Stimulated activated CD4-positive, alpha-beta T cell treated with anti-CD3 and anti-CD28 coated beads, TNF-alpha, amount 100 ng/mL, for 24 hours (primary cell): ENCODE results near the gene AFAP1.

Source experiments
- DNase-seq, 3 experiments: peaks; one replicate each; pipeline ENCODE4 v3.0.0-alpha.2; 2020; ENCODE audit warnings: low read depth in 3 of 3

Gene AFAP1

DNA sequence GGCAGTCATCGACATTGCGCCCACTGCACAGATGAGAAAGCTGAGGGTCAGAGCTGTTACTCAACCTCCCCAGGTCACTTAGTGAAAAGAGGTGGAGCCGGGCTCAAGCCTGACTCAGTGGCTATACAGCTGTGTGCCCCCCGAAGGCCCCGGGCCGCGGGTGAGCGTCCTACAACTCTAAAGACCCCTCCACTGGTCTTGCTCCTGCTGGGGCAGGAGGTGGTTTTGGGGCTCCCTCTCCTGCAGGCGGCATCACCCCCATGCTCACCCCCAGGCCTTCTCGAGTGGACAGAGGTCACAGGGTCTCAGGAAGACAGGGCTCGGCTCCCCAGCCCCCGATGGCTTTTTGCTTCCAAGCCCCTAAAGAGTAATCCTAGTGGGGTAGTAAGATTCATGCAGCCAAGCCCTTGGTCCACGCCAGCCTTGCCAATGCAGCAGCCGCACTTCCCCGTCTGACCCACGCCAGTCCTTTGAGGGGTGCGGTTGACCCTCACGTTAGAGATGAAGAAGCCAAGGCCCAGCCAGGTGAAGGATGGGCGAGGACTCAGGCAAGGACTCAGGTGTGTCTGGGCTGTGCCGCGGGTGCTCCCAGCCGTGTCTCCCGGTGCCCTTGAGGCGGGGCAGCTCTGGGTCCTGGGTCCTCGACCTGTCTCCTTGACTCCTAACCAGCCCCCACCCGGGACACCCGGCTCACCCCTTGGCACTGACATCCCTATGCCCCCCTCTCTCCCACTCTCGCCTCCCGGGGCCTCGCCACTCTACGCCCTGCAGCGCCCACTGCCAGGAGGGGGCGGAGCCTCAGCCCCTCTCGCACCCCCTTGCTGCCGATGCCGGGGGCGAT, 200.4 kb downstream of the AFAP1 start:
- DNase-seq = no peak

DNA sequence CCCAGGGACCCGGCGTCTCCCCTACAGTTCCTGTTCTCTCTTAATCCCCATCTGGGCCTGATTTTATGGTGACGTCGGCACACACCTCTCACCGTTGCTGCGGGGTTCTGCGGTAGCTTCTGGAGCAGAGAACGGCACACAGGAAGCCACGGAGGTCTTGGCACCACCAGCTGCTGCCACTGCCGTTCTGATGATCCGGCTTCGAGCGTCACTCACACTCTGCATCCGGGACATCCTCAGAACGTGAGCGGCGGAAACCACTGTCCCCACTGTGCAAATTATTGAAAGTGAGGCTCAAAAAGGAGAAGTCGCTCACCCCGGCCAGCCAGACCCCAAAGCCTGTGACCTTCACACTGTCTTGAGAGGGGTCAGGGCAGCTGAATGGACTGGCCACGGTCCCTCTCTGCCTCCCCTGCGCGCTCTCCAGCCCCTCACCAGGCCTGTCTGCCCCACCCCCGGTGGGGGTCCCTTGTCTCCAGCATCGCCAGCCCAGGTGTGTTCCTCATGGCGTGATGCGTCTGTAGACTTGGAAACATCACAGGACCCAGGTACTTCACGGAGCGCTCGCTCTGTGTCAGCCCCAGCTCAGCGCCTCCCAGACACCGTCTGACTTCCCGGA, 201.1 kb downstream of the AFAP1 start:
- DNase-seq = no peak

DNA sequence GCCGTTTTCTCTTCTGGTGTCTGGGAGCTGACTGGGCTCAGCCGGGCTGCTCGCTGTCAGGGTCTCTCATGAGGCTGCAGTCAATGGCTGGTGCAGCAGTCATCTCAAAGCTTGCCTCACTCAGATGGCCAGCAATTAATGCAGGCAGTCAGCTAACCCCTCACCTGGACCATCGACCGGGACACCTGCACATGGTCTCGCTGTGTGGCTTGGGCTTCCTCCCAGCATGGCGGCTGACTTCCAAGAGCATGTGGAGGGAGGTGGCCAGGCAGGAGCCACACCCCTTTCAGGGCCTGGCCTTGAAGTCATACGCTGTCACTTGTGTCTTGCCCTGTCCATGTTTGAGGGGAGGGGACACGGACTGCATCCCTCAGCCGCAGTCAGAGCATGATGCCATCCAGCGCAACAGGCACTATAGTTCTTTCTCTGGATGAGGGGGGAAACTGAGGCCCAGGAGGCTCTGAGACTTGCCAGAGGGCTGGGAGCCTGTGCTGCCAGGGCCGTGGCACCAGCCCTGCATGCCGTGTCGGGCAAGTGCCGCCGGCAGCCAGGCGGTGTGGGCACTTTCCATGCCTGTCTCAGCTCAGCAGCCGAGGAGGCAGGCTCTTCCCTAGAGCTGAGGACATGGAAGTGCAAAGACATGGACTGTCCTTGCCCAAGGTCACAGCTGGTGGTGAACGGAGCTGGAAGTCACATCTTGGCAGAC, 201.8 kb downstream of the AFAP1 start:
- no peak for DNase-seq

DNA sequence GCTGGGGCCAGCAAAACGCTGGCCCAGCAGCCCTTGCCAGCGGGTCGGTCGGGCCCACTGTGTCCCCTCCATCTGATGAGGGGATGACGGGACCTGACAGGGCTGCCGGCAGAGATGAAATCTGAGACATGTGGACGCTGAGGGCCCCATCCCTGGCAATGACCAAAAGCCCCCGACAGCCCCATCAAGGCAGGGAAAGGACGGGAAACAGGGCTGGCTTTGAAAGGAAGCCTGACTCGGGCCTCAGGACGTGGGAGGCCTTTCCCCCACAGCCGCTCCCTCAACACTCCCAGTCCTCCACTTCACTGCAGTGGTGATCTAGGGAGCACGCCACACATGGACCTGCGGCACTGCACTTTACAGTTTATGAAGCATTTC, 202.4 kb downstream of the AFAP1 start:
- no peak for DNase-seq

DNA sequence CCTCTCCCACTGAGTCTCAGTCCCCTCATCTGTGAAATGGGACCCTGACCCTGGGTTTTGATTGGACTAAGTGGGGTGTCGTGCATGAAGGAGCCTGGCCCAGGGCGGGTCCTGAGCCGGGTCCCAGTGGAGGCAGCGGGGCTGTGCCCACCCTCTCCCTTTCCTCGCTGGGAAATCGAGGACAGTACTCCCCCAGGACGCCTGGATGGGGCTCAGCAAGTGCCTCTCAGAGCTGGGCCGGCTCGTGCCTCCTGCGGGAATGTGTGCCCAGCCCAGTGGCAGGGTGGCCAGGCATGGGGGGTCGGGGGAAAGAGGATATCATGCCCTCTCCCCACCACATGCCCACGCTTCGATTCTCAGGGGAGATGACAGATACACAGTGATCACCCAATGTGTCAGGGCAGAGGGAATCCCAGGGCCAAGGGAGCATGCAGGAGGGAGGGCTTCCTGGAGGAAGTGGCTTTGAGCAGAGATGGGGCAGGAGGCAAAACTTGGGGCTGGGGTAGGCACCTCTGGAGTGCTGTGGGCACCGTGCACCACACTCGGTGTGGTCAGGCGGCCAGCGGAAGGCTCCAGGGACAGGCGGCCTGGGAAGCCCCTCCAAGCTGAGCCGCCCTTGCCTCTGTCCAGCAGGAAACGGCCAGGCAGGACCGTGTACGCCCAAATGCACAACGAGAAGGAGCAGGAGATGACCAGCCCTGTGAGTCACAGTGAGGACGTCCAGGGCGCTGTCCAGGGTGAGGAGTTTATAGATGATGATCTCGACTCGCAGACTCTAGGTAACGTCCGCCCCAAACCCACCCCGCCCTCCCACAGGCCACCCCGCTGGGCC, 203.0 kb downstream of the AFAP1 start:
- no peak for DNase-seq

DNA sequence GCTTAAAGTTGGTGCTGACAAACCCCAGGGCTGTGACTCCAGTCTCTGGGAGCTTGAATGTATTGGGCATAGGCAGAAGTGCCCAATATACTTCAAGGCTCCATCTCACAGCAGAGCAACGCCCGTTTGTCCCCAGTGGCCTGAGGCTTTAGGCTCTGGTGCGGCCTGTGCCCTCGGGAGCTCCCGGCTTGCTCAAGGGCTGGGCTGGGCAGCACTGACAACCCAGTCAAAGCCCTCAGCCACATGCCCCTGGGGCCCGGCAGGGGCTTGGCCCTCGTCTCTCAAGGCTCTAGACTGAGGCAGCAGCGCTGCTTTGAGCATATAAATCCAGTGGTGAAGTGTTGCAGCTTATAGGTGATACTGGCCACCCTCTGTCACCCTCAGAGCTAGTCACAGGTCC, 203.7 kb downstream of the AFAP1 start:
- no peak for DNase-seq

DNA sequence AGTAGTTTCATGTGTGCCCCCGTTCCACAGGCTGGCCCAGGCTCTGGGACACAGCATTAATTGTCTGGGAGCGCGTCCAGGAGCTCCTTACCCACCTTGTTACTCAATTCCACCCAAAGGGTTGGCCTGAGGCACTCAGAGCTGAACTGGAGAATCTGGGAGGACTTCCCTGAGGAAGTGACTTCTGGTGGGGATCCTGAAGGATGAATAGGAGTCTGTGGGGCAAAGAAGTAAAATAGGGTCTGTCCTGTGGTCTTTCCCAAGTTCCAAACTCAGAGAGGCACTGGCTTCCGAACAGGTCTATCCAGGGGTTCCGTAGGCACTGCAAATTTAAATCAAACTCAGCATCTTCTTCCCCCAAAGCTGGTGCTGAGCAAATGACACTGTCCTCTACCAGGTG, 204.3 kb downstream of the AFAP1 start:
- DNase-seq = no peak

DNA sequence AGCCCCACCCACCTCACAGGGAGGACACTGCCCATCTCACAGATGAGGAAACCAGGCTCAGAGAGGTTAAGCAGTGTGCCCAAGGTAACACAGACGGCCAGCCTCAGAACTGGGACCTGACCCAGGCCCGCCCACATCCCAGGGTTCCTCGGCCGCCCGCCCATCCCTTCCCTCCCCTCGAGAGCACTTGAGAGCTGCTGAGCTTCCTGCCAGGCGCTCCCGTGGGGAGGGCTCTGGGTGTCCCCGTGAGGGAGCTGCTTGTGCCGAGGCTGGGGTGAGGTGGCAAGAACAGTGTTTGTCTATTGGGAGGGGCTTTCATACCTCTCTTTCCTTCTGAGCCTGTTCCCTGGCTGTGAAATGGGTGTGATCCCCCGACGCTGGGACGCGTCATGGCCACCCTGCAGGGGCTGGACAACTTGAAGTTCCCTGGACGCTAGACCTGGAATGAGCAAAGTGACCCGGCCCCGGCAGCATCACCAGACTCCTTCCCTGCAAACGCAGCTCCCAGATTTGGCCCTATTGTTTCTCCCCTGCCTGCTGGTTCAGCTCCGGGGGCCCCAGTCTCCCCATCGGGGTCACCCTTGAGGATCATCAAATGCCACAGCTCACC, 204.9 kb downstream of the AFAP1 start:
- DNase-seq = no peak

DNA sequence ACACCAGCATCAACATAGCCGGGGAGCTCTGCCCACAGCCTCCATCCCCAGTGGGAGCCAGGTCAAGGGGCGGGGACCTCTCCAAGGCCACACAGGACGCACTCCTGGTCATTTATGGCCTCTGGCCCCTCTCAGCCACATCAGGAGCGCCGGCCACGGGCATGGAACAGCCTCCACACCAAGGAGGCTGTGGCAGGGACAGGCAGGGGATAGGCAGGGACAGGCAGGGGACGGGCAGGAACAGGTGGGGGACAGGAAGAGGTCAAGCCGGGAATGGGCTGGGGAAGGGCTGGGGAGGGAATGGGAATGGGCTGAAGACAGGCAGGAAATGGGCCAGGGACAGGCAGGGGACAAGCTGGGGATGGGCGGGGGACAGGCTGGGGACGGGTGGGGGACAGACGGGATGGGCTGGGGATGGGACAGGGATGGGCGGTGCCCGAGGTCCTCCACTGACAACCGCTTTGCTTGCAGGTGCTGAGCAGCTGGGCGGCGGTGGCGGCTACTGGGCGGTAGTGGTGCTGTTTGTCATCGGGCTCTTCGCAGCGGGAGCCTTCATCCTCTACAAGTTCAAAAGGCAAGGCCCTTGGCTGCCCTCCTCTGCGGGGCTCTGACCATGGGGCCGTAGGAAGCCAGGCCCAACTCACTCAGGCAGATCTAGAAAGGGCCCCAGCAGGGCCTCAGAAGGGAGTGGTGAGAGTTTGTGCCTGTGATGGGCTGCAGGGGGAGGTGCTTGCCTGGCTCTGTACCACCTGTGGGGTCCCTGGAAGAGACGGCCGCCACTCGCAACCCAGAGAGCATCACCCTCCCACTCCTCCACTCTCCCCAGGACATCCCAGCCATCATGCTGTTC, 205.6 kb downstream of the AFAP1 start:
- no peak for DNase-seq

DNA sequence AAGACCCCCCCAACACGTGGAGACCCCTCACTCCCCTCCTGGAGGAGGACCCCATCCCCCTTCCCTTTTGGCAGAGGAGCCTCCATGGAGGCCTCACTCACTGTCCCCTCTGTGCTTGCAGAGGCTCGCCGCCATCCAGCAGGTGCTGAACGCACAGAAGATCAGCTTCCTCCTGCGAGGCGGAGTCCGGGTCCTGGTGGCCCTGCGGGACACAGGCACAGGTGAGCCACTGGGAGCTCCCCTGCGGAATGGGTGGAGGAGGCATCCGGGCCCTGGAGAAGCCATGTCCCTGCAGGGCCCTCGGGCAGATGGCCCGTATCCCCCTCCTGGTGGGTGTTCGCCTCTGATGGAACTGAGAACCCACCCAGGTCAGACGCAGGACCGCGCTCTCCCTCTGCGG, 206.5 kb downstream of the AFAP1 start:
- DNase-seq = no peak

DNA sequence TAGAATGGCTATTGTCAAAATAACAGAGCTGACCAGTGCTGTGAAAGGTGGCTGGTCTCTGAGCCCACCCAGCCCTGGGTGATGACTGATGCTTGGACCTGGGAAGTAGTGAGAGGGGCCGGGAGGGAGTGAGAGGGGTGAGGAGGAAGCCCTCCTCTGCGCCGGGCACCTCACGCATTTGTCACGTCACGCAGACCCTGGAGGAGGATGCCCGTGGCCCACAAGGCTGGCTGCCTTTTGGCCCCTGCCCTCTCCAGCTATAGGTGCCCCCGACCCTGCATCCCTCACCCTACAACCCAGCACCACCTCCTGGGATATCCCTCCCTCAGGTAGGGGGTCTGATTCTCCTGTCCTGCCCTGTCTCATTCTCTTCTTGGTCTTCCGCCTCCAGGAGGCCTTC, 207.4 kb downstream of the AFAP1 start:
- DNase-seq = no peak

DNA sequence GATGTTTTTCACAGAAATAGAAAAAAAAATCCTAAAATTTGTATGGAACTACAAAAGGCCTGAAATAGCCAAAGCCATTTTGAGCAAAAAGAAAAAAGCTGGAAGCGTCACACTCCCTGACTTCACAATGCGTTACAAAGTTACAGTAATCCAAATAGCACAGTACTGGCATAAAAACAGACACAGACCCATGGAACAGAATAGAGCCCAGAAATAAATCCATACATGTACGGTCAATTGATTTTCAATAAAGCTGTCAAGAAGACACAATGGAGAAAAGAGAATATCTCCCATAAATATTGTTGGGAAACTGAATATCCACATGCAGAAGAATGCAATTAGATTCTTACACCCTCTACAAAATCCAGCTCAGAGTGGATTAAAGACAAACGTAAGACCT, 208.2 kb downstream of the AFAP1 start:
- no peak for DNase-seq

DNA sequence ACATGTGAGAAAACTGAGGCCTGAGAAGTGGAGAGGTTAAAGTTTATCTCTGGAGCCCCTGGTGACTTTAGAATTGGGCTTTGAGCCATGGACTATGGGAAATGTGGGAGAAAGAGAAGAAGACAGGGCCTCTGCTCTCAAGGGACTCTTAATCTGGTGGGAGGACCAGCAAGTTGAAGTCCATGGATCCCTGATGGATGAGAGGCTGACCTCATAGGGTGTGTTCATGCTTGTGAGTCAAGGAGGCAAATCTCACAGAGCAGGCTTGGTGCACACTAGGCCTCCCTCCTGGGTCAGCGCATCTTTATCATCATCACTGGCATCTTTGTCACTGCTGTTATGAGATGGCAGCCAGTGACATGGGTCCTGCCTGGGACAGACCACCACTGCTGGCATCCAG, 211.9 kb downstream of the AFAP1 start:
- no peak for DNase-seq

DNA sequence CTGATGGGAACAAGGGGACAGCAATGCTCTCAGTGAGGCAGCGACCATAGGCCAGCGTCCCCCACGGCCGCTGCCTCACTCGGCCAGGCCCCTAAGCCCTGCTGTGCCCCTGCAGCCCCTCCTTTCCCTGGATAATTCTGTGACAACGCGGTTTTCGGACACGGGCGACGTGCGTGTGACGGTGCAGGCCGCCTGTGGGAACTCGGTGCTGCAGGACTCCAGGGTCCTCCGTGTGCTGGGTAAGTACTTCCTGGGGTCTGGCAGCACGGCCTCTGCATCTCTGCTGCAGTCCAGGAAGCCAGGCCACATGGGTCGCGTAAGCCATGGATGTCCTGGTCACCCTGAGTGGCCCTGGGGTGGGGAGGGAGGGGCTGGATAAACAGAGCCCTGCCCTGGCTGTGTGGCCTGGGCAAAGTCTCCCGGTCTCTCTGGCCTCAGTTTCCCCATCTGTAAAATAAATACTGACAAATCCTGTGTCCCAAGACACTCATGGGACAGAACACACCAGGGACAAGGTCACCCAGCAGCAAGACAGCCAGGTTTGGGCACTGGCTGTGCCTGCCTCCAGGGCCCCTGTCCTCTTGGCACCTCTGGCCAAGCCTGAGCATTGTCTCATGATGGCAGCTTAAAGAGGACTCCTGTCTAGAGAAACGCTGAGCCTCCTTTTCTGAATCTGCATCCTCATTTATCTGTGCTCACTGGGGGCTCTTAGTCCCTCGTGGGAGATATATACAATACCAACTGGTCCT, 212.8 kb downstream of the AFAP1 start:
- DNase-seq = no peak

DNA sequence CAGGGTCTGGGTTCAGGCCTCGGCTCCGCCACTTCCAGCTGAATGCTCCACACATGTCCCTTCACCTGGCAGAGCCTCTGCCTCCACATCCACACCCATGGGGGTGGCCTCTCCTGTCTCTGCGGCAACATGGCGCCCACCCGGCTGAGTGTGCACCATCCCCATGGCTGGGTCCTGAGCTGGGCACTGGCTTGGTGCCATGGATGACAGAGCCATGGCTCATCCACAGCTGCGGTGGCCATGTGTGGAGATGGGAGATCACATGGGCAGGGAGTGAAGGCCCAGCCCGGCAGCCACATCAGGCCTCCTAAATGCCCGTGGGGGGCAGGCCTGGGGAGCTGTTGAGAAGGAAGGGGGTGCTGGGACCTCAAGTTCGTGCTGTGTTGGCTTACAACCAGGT, 213.7 kb downstream of the AFAP1 start:
- DNase-seq = no peak

DNA sequence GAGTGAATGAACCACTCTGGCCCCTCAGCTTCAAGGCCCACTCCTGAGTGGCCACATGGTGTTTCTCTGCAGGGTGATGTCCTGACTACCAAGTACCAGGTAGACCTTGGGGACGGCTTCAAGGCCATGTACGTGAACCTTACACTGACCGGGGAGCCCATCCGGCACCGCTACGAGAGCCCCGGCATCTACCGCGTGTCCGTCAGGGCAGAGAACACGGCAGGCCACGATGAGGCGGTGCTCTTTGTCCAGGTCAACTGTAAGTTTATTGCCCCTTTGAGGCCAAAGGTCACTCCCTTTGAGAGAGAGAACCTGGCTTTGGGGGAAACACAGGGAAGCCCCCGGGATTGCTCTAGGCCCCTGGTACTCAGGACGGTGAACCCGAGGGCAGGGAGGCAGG, 216.0 kb downstream of the AFAP1 start:
- DNase-seq = no peak

DNA sequence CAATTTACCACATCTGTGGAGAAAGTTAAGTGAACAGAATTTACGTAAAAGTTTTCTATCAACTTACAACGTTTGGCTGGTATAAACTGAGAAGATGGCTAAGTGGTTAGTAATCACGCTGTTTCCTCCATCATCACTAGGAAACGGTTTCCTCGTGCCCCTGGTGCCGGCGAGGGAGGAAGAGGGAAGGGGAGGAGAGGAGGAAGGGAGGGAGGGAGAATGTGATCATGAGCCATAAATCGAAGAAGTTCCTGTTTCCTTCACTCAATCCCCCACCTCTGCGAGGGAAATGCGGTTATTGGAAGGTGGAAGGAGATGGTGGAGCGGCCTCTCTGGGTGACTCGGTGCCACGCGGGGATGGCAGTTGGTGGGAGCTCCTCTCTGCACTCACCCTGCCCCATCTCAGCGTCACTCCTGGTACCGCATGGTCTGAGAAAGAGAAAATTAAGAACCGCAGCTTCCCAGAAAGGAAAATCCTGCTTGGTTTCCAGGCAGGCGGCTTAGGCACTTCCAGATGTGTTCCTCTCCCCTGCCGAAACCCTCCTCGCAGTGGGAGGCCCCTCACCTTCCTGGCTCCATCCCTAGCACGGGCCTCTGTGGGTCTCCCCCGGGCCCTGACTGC, 216.8 kb downstream of the AFAP1 start:
- DNase-seq = no peak

DNA sequence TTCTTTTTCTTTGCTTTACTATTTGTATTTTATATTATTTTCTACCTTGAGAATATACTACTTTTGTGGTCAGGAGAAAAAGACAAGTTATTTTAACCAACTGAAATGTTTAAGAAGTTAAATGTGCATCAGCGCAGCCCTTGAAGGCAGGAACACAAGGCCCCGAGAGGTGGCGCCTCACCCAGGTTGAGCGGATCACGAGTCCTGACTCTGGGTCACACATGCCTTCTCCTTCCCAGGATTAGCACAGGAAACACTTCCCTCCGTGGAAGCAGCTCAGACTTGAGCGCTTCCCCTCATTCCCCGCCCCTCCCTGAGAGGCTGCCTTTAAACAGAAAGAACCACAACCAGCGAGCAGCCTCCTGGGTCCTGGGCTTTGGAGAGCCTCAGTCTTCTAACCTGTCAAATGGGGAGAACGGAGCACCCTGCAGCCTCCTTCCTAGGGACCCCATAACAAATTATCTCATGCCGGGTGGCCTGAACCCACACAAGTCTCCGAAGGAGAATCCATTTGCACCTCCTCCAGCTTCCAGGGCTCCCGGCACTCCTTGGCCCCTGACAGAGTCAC, 217.6 kb downstream of the AFAP1 start:
- no peak for DNase-seq
